ENCODE measurements around the gene CHPF2.

Gene CHPF2

GRCh38 chr7:151256410-151257045 is 24.2 kb downstream of the CHPF2 start:
- TF ChIP-seq CTCF (conservative IDR thresholded peaks at IDR 0.05; ENCODE audit: low read depth, low read length) = no peak
- no peak overlapping the region for H3K4me3 ChIP-seq (ENCODE audit: low read length)
- no peak for DNase-seq (ENCODE audit: low read depth)

GRCh38 chr7:151257990-151258389 is 25.7 kb downstream of the CHPF2 start:
- no peak for TF ChIP-seq CTCF (conservative IDR thresholded peaks at IDR 0.05; ENCODE audit: low read depth, low read length)
- no peak for DNase-seq (ENCODE audit: low read depth)

GRCh38 chr7:151260471-151260870 is 28.2 kb downstream of the CHPF2 start:
- TF ChIP-seq CTCF (conservative IDR thresholded peaks at IDR 0.05; ENCODE audit: low read depth, low read length) = no peak
- no peak overlapping the region for H3K4me3 ChIP-seq (ENCODE audit: low read length)
- DNase-seq (ENCODE audit: low read depth) = no peak

More at GRCh38 chr7:151257990-151258389, 25.7 kb downstream of the CHPF2 start:
- no peak overlapping the region for H3K4me3 ChIP-seq (ENCODE audit: low read length)

GRCh38 chr7:151260883-151261282 is 28.6 kb downstream of the CHPF2 start:
- no peak overlapping the region for H3K4me3 ChIP-seq (ENCODE audit: low read length)
- no peak for DNase-seq (ENCODE audit: low read depth)
- TF ChIP-seq CTCF (conservative IDR thresholded peaks at IDR 0.05; ENCODE audit: low read depth, low read length) = no peak

- no peak overlapping the region for H3K4me3 ChIP-seq (ENCODE audit: low read length)
- no peak for TF ChIP-seq CTCF (conservative IDR thresholded peaks at IDR 0.05; ENCODE audit: low read depth, low read length)
- DNase-seq (ENCODE audit: low read depth) = no peak
Measured at GRCh38 chr7:151261529-151261928, 29.2 kb downstream of the CHPF2 start.

GRCh38 chr7:151264615-151265014 is 32.3 kb downstream of the CHPF2 start:
- no peak for TF ChIP-seq CTCF (conservative IDR thresholded peaks at IDR 0.05; ENCODE audit: low read depth, low read length)
- no peak for DNase-seq (ENCODE audit: low read depth)
- no peak overlapping the region for H3K4me3 ChIP-seq (ENCODE audit: low read length)

GRCh38 chr7:151265351-151265931 is 33.2 kb downstream of the CHPF2 start:
- no peak for TF ChIP-seq CTCF (conservative IDR thresholded peaks at IDR 0.05; ENCODE audit: low read depth, low read length)
- no peak for DNase-seq (ENCODE audit: low read depth)
- H3K4me3 ChIP-seq (ENCODE audit: low read length) = no peak overlapping the region

Data from retinal pigment epithelial cell (primary cell).